ENCODE results near the gene MRPL11.

Gene MRPL11

DNA sequence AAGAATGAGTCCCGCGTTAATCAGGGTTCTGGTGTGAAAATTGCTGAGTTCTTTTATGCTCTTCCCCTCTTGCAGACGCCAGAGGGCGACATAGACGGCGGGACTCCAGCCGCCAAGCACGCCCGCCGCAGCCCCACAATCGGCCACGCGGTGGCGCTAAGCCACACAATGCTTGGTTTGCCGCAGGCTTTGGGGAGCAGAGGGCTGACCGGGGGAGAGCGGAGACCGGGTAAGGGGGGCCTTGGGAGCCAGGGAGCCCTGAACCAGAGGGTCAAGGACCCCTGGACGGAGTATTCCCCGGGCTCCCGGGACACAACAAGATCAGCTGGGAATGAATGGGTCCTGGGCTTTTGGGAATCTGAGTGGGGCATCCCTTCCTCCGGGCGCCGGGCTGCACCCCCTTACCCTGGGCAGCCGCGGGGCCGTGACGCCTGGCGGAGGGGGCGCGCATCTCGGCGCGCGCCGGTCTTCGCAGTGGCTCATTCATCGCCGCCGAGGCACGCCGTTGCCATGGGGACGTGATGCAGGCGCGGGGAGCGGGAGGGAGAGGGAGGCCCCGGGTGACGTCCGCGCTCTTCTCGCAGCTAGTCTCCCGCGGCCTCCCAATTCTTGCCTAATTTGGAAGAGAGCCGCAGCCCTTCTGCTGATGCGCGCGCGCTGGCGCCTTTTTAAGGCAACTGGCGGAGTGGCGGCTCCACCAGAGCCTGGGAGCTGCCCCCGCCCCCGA is 30.0 kb downstream of the MRPL11 start:
- Histone ChIP-seq H3K9ac (ENCODE audit: low read length) (peak overlapping the region; percentile 49), H2AFZ (ENCODE audit: low read depth, low read length) (peak overlapping the region; percentile 49; the same call in 1 of the 2 replicates), H3K27me3 (ENCODE audit: low read depth, low read length) (peaks cover 23% of the 10 kb centered on the region)

DNA sequence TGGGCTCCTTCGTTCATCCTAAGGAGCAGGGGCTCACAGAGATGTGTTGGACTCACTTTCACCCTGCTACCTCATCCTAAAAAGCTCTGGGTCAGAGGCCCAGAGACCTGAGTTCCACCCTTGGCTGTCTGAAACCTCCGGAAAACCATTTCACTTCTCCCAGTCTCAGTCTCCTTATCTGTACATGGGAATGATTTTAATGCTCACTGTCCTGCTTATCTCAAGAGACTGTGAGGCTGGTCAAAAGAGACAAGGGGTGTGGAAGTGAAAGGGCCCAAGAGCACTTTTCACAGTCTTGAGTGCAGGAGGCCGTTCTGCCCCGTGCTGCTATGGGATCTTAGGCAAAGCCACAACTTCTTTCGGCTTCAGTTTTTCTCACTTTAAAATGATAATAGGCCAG is 31.0 kb downstream of the MRPL11 start:
- TF ChIP-seq EZH2phosphoT487 (IDR thresholded peaks at IDR 0.05; ENCODE audit: low read depth) (no peak), CTCF (IDR thresholded peaks at IDR 0.05; ENCODE audit: low read depth, low read length) (no peak)
- Histone ChIP-seq H3K4me3 (ENCODE audit: low read length) (no peak overlapping the region), H3K9ac (ENCODE audit: low read length) (no peak overlapping the region), H3K9me3 (ENCODE audit: insufficient read depth, low read length) (no peaks in the 10 kb centered on the region), H3K79me2 (ENCODE audit: low read length) (no peaks in the 10 kb centered on the region), H3K27ac (ENCODE audit: low read length) (no peak overlapping the region), H3K4me1 (ENCODE audit: low read length) (peaks cover 3% of the 10 kb centered on the region), H3K4me2 (ENCODE audit: low read length) (no peak overlapping the region), H3K36me3 (replicated peaks; ENCODE audit: low read depth, low read length) (no peaks in the 10 kb centered on the region), H2AFZ (ENCODE audit: low read depth, low read length) (no peak overlapping the region), H4K20me1 (ENCODE audit: insufficient read depth, low read length) (no peaks in the 10 kb centered on the region), H3K27me3 (ENCODE audit: low read depth, low read length) (peaks cover 29% of the 10 kb centered on the region)

More for the DNA sequence above, 30.0 kb downstream of the MRPL11 start:
- Histone ChIP-seq H3K9me3 (ENCODE audit: insufficient read depth, low read length) (no peaks in the 10 kb centered on the region), H3K36me3 (replicated peaks; ENCODE audit: low read depth, low read length) (no peaks in the 10 kb centered on the region), H3K4me2 (ENCODE audit: low read length) (peak overlapping the region; percentile 94), H3K4me3 (ENCODE audit: low read length) (peak overlapping the region; percentile 85), H3K27ac (ENCODE audit: low read length) (no peak overlapping the region), H4K20me1 (ENCODE audit: insufficient read depth, low read length) (no peaks in the 10 kb centered on the region), H3K79me2 (ENCODE audit: low read length) (no peaks in the 10 kb centered on the region), H3K4me1 (ENCODE audit: low read length) (peaks cover 3% of the 10 kb centered on the region)
- TF ChIP-seq CTCF (IDR thresholded peaks at IDR 0.05; ENCODE audit: low read depth, low read length): peak; percentile 100
- TF ChIP-seq EZH2phosphoT487 (IDR thresholded peaks at IDR 0.05; ENCODE audit: low read depth): no peak

GRCh38 chr11:66393954-66394353 is 44.7 kb downstream of the MRPL11 start:
- Histone ChIP-seq H3K4me1 (ENCODE audit: low read length) (peaks cover 4% of the 10 kb centered on the region; the same call in 1 of the 2 replicates), H4K20me1 (ENCODE audit: insufficient read depth, low read length) (no peaks in the 10 kb centered on the region), H3K9me3 (ENCODE audit: insufficient read depth, low read length) (no peaks in the 10 kb centered on the region), H3K27ac (ENCODE audit: low read length) (no peak overlapping the region), H3K79me2 (ENCODE audit: low read length) (no peaks in the 10 kb centered on the region), H3K9ac (ENCODE audit: low read length) (no peak overlapping the region), H3K4me3 (ENCODE audit: low read length) (no peak overlapping the region), H3K4me2 (ENCODE audit: low read length) (no peak overlapping the region), H2AFZ (ENCODE audit: low read depth, low read length) (no peak overlapping the region), H3K27me3 (ENCODE audit: low read depth, low read length) (0 out of 2 replicates have a peak, but pooled peaks cover 3% of the 10 kb centered on the region), H3K36me3 (replicated peaks; ENCODE audit: low read depth, low read length) (no peaks in the 10 kb centered on the region)
- TF ChIP-seq EZH2phosphoT487 (IDR thresholded peaks at IDR 0.05; ENCODE audit: low read depth): no peak

DNA sequence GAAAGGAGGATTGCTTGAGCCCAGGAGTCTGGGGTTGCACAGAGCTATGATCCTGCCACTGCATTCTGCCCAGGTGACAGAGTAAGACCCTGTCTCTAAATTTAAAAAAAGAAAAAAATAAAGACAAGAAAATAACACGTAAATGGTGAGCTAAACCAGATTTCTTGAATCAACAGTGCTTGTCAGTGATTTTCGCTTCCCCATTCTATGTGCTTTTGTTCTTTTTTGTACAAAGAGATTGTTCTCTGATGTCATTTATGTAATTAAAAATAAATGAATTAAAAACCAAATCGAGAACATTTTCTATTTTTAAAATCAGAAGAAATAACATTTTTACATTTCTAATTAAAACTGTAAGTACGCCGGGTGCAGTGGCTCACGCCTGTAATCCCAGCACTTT is 47.3 kb downstream of the MRPL11 start:
- Histone ChIP-seq H4K20me1 (ENCODE audit: insufficient read depth, low read length) (no peaks in the 10 kb centered on the region), H3K79me2 (ENCODE audit: low read length) (no peaks in the 10 kb centered on the region), H3K27ac (ENCODE audit: low read length) (no peak overlapping the region), H3K27me3 (ENCODE audit: low read depth, low read length) (0 out of 2 replicates have a peak, but pooled peaks cover 3% of the 10 kb centered on the region), H3K4me2 (ENCODE audit: low read length) (no peak overlapping the region), H3K4me1 (ENCODE audit: low read length) (peaks cover 7% of the 10 kb centered on the region), H3K9ac (ENCODE audit: low read length) (no peak overlapping the region), H3K36me3 (replicated peaks; ENCODE audit: low read depth, low read length) (no peaks in the 10 kb centered on the region), H3K9me3 (ENCODE audit: insufficient read depth, low read length) (no peaks in the 10 kb centered on the region), H2AFZ (ENCODE audit: low read depth, low read length) (no peak overlapping the region), H3K4me3 (ENCODE audit: low read length) (no peak overlapping the region)
- TF ChIP-seq EZH2phosphoT487 (IDR thresholded peaks at IDR 0.05; ENCODE audit: low read depth) (no peak), CTCF (IDR thresholded peaks at IDR 0.05; ENCODE audit: low read depth, low read length) (no peak)
